Adipocyte (in vitro differentiated cells): ENCODE measurements around the gene DLGAP4.

ENCODE experiments used
- DNase-seq: peaks from one replicate; pipeline ENCODE4 v3.0.0-alpha.2; 2015; ENCODE audit warnings: low read depth
- H3K27me3 ChIP-seq: replicated peaks from 2 replicates; pipeline ENCODE4 v1.7.0; 2013; ENCODE audit warnings: mild to moderate bottlenecking, low read length, moderate library complexity; ENCODE audit not compliant: control insufficient read depth, insufficient read depth
- H3K36me3 ChIP-seq: 2 replicates; pipeline ENCODE4 v1.7.0; 2013; ENCODE audit warnings: low read length, mild to moderate bottlenecking, moderate library complexity; ENCODE audit not compliant: control insufficient read depth, insufficient read depth, severe bottlenecking
- H3K4me1 ChIP-seq: 2 replicates; pipeline ENCODE4 v1.7.0; 2013; ENCODE audit warnings: mild to moderate bottlenecking, low read length, moderate library complexity; ENCODE audit not compliant: control insufficient read depth, insufficient read depth
- H3K4me3 ChIP-seq: 2 replicates; pipeline ENCODE4 v1.7.0; 2013; ENCODE audit warnings: mild to moderate bottlenecking, low read length, moderate library complexity
- H3K9ac ChIP-seq: 2 replicates; pipeline ENCODE4 v1.7.0; 2013; ENCODE audit warnings: mild to moderate bottlenecking, low read length, moderate library complexity
- H3K9me3 ChIP-seq: 2 replicates; pipeline ENCODE4 v1.7.0; 2013; ENCODE audit warnings: mild to moderate bottlenecking, low read length, moderate library complexity; ENCODE audit not compliant: control insufficient read depth

The DLGAP4 gene

DNA sequence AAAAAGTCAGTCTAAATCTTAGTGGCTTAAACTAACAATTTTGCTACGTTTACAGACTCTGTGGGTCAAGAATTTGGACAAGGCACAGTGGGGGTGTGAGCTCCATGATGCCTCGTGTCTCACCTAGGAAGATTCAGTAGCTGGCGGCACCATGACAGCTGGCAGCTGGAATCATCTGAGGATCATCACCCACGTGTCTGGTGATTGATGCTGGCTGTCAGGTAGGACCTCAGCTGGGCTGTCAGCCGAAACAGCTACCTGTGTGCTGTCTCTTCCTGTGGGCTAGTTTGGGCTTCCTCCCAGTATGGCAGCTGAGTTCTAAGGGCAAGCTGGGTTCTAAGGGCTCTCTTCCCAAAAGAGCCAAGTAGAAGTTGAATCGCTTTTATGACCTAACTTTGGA is 26.4 kb upstream of the DLGAP4 start:
- peaks cover 74% of the 10 kb centered on the region for H3K27me3 ChIP-seq

DNA sequence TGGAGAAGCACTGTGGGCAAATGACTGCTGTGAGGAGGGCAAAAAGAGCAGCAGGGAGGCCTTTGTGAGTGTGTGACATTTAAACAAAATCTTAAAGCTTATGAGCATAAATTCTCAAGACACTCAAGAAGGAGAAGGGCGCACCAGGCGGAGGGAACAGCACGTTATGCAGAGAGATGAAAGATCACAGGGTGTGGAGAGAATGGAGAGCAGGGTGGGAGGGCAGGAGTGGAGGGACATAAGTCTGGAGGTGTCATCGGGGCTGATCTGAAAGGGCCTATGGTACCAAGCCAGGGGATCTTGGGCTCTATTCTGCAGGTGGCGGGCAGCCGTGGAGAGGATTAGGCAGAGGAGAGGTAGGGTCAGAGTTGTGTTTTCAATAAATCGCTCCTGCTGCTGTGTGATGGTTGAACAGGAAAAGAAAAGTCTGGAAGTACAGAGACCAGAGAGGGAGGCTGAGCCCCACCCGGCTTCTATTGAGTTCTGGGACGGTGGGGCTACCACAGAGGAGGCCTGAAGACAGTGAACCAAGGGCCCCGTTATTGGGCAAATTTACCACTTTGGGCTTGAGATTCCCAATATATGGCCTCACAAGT is 24.3 kb upstream of the DLGAP4 start:
- H3K27me3 ChIP-seq = peaks cover 76% of the 10 kb centered on the region
- H3K9me3 ChIP-seq = peaks cover 29% of the 10 kb centered on the region
- no peak for DNase-seq
- no peaks in the 10 kb centered on the region for H3K4me1 ChIP-seq
- no peak overlapping the region for H3K4me3 ChIP-seq
- no peak overlapping the region for H3K9ac ChIP-seq
- H3K36me3 ChIP-seq = no peaks in the 10 kb centered on the region

More for the DNA sequence above, 26.4 kb upstream of the DLGAP4 start:
- Histone ChIP-seq H3K9ac (no peak overlapping the region), H3K4me3 (no peak overlapping the region), H3K36me3 (no peaks in the 10 kb centered on the region), H3K4me1 (no peaks in the 10 kb centered on the region), H3K9me3 (peaks cover 29% of the 10 kb centered on the region)
- DNase-seq = no peak

DNA sequence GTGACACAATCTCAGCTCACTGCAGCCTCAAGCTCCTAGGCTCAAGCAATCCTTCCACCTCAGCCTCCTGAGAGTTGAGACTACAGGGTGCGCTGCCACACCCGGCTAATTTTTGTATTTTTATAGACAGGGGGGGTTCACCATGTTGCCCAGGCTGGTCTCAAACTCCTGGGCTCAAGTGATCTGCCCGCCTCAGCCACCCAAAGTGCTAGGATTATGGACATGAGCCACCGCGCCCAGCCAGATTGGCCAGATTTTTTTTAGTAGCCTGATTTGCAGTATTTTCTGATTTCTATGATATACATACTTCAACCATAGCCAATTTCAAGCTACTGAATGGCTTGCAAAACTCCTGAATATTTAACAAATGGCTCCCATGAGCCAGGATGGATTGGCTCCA is 21.4 kb upstream of the DLGAP4 start:
- peaks cover 80% of the 10 kb centered on the region for H3K27me3 ChIP-seq
- no peak overlapping the region for H3K4me3 ChIP-seq
- H3K9me3 ChIP-seq = peaks cover 44% of the 10 kb centered on the region
- H3K36me3 ChIP-seq = no peaks in the 10 kb centered on the region
- no peak for DNase-seq
- H3K4me1 ChIP-seq = no peaks in the 10 kb centered on the region
- no peak overlapping the region for H3K9ac ChIP-seq

DNA sequence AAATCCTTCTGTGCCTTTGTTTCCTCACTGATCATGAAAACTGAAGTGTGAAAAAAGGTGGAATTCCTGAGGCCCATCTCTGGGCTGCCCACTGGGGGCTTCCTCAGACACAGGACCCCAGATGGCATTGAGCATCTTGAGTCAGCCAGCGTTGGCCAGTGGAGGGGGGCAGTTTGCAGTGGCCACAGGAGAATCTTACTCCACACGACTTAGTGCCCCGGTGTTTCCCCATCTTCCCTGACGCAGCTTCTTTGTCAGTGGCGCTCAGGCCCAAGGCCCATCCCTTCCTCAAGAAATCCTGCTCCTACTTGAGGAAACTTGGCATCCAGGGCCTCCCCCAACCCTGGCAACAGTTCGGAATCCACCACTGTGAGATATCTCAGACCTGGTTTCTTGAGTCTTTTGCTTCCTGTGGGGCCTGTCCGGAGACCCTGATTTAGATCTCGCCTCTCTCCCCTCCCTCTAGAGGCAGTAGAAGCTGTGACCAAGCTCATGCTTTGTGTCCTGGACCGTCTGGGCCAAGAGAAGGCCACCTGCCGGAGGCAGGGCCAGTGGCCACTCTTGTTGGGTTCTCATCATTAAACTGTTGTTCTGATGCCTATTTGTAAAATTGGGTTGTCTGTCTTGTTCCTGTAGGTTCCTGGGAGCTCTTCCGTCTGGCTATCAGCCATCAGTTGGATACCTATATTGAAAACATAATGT is 20.2 kb upstream of the DLGAP4 start:
- Histone ChIP-seq H3K4me3 (no peak overlapping the region), H3K27me3 (peaks cover 78% of the 10 kb centered on the region), H3K9ac (no peak overlapping the region), H3K36me3 (no peaks in the 10 kb centered on the region), H3K4me1 (no peaks in the 10 kb centered on the region), H3K9me3 (peaks cover 37% of the 10 kb centered on the region)
- no peak for DNase-seq

DNA sequence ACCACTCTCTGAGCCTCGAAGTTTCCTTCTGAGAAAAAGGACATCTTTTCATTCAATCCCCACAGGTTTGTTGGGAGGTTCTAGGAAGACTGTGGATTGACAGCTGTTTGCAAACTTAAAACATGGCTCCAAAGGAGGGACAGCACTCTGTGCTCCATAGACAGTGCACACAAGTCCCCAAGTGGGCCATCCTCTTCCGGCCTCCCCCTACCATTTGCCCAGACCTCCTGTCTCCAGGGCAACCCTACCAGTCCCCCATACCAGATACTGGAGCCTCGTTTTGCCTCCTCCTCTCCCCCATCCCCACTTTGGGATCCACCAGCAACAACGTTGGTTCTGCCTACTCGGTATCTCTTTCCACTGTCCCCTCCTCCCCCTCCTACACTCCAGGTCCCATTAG is 8.5 kb upstream of the DLGAP4 start:
- Histone ChIP-seq H3K9me3 (no peaks in the 10 kb centered on the region), H3K4me1 (no peaks in the 10 kb centered on the region), H3K9ac (no peak overlapping the region), H3K4me3 (no peak overlapping the region), H3K36me3 (no peaks in the 10 kb centered on the region), H3K27me3 (peaks cover 68% of the 10 kb centered on the region)
- DNase-seq = no peak

DNA sequence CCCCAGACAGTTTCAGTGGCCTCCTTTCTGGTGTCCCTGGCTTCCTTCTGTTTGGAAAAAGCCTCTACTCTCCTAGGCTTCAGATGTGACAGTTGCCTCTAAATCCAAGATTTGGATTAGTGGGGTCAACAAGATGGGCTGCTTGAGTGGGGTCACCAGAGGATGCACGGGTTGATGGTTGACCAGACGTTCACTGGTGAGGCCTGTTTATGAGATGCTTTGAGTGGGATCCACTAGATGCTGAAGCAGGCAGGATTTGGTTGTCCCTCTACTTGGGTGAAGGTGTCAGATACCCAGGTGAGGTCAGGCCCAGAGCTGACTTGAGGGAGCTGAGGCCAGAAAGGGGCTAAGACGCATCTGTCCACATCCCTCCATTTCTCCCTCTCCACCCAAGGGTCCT is 8.1 kb upstream of the DLGAP4 start:
- Histone ChIP-seq H3K4me3 (no peak overlapping the region), H3K4me1 (no peaks in the 10 kb centered on the region), H3K27me3 (peaks cover 72% of the 10 kb centered on the region), H3K9me3 (no peaks in the 10 kb centered on the region), H3K9ac (no peak overlapping the region), H3K36me3 (no peaks in the 10 kb centered on the region)
- DNase-seq = no peak

DNA sequence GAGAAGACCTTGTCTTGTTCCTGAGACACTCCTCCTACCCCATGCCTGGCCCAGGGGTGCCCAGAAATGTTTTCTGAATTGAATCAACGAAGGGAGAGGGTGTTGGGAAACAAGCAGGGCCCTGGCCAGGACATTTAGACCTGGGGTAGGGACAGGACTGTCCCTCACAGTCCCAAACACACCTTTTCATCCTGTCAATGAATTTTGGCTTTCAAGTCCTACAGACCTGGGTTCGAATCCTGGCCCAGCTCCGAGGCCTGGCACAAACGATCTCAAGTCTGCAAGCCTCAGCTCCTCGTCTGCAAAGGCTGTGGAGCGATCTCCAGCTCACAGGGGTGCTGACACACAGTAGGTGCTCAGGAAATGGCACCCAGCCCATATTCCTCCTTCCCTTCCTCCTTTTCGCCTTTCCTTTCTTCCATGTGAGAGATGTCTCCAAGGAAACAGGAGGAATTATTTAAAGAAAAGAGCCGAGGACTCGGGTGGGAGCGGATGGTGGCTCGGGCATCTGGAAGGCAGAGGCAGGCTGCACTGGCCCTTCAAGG is 7.3 kb upstream of the DLGAP4 start:
- DNase-seq = no peak
- no peaks in the 10 kb centered on the region for H3K36me3 ChIP-seq
- H3K27me3 ChIP-seq = peaks cover 80% of the 10 kb centered on the region
- H3K4me3 ChIP-seq = no peak overlapping the region
- H3K9me3 ChIP-seq = no peaks in the 10 kb centered on the region
- H3K4me1 ChIP-seq = no peaks in the 10 kb centered on the region
- H3K9ac ChIP-seq = no peak overlapping the region

DNA sequence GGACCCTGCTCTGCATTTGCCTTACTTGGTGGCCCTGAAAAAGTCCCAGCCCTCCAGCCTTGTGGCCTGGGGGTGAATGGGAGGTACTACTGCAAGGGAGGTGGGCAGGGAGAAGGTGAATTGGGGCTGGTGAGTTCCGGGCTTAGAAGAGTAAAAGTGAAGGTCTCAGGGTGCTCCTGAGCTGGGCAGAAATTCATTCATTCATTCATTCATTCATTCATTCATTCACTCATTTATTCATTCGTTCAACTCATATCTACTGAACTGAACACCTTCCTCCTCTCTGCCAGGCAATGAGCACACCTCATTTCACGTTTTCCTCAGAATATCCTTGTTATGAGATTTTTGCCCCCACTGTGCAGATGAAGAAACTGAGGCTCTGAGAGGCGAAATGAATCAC is 6.7 kb upstream of the DLGAP4 start:
- H3K27me3 ChIP-seq = peaks cover 86% of the 10 kb centered on the region
- no peak overlapping the region for H3K4me3 ChIP-seq
- DNase-seq = no peak

DNA sequence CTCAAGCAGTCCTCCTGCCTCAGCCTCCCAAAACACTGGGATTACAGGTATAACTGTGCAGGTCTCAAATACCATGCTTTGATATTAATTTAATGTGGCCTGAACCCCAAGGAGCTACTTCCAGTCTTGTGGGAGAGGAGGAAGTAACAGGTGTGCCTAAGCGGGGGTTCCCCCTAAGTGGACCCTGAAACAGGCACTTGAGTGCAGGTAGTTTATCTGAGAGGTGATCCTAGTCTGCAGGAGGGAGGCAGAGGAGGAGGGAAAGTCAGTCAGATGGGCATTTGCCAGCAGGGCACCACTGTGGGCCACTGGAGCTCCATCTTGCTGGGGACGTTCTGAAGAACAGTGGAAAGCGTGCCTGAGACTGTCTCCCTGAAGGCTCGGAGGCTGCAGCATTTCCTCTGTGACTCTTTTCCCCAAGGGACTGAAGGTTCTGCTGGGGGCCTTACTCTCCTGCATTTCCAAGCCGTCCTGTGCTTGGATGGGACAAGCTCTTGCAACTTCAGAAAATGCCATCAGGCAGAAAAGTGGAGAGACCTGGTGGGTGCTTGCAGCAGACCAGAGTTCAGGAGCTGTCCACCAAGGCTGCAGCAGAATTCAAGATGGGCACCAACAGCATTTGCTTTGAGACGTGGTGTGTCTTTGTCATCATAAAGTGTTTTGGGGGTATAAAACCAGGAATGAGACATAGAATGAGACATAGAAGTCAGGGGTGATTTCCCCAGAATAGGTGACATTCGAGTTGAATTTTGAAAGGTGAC is 4.6 kb upstream of the DLGAP4 start:
- no peak for DNase-seq
- H3K9me3 ChIP-seq = no peaks in the 10 kb centered on the region
- H3K36me3 ChIP-seq = no peaks in the 10 kb centered on the region
- peaks cover 89% of the 10 kb centered on the region for H3K27me3 ChIP-seq
- no peak overlapping the region for H3K4me3 ChIP-seq
- no peak overlapping the region for H3K9ac ChIP-seq
- no peaks in the 10 kb centered on the region for H3K4me1 ChIP-seq

More for the DNA sequence above, 6.7 kb upstream of the DLGAP4 start:
- no peak overlapping the region for H3K9ac ChIP-seq
- H3K36me3 ChIP-seq = no peaks in the 10 kb centered on the region
- no peaks in the 10 kb centered on the region for H3K9me3 ChIP-seq
- H3K4me1 ChIP-seq = no peaks in the 10 kb centered on the region

DNA sequence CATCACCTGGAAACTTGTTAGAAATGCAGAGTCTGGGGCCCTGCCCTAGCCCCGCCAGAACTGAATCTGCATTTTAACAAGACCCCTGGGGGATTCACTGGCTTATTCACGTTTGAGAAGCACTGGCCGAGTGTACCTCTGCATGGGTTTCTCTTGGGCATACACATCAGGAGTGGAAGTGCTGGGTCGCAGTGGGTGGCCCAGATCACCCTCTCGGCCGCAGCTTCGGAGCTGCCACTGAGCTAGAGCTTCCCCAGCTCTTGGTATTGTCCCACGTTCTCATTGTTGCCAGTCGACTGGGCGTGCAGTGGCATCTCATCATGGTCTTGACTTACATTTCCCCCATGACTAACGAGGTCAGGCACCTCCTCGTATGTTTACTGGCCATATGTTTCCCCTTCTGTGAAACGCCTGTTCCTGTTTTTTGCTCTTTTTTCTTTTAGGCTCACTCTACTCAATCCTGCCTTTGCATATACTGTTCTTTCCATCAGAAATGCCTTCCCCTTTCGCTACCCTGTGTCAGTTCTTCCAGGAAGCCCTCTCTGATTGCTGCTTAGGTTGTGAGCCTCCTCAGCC is 3.0 kb upstream of the DLGAP4 start:
- no peak for DNase-seq
- peaks cover 93% of the 10 kb centered on the region for H3K27me3 ChIP-seq

DNA sequence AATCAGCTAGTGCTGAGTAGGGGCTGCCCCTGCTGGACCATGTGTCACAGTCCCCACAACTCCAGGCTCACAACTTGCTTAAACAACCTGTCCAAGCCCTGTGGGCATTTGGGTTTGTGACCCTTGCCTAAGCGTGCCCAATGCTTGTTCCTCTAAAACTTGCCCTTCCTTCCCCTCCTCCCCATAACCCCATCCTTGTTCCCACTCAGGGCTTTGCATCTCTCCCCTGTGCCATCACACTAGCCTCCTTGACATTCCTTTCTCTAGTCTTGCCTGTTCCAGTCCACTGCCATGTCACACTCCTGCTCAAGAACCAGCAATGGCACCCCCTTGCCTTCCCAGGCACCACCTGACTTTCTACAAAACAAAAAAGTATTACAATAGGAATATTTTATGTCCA is 2.3 kb upstream of the DLGAP4 start:
- DNase-seq = no peak
- Histone ChIP-seq H3K27me3 (peaks cover 92% of the 10 kb centered on the region), H3K9ac (no peak overlapping the region)

More for the DNA sequence above, 3.0 kb upstream of the DLGAP4 start:
- H3K9ac ChIP-seq = no peak overlapping the region
- H3K36me3 ChIP-seq = no peaks in the 10 kb centered on the region
- H3K9me3 ChIP-seq = no peaks in the 10 kb centered on the region
- no peak overlapping the region for H3K4me3 ChIP-seq
- H3K4me1 ChIP-seq = no peaks in the 10 kb centered on the region

More for the DNA sequence above, 2.3 kb upstream of the DLGAP4 start:
- H3K4me1 ChIP-seq = no peaks in the 10 kb centered on the region
- no peaks in the 10 kb centered on the region for H3K9me3 ChIP-seq
- H3K4me3 ChIP-seq = no peak overlapping the region
- H3K36me3 ChIP-seq = no peaks in the 10 kb centered on the region
